Measurements from ENCODE around the gene SMPD3. TPM values are rescaled to one million over a fixed set of nuclear protein-coding genes. Genes with fewer than 3 reads are reported as not detected.
A peak's percentile ranks its signal among the peaks of the same experiment; 100 is the strongest.

SMPD3 gene
- total RNA-seq, 1 experiment from 2014 or later, result 1.4 TPM

DNA sequence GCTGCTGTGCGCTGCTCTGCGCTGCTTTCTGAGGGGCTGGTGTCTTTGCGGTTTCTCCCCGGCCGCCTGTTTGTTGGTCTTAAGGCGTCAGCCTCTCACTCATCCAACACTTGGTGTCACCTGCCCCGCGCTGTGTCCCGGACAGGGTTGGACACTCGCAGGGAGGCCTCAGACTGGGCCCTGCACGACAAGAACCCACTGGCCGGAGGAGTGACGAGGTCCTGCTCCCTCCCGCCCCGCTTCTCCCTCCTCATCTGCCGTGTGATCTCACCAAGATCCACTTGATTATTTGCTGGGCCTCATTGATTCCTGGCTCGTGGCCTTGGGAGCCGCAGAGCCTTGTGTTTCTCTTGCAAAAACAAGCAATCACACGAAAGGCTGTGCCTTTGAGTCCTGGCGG lies 80.9 kb downstream of the SMPD3 start:
- ATAC-seq (no peak; the same call in 1 of the 2 replicates), DNase-seq (ENCODE audit: low spot score) (no peak)
- Mint-ChIP-seq H3K9me3 (no peaks in the 10 kb centered on the region), H3K27ac (no peak overlapping the region), H3K4me3 (no peak overlapping the region), H3K4me1 (peaks cover 30% of the 10 kb centered on the region), H3K36me3 (no peaks in the 10 kb centered on the region), H3K27me3 (ENCODE audit: low read depth) (peaks cover 2% of the 10 kb centered on the region; the same call in 1 of the 2 replicates)
- CTCF ChIA-PET, result interaction anchor here (0.6 to 2.8 kb wide), 16 partner anchors 9 to 154 kb away, joined by 3 to 12 read pairs (median 4); partner anchors contain the start of genes PRMT7, SLC7A6OS and SMPD3
- TF ChIP-seq GRHL2 (CRISPR knock-in tag; IDR thresholded peaks at IDR 0.05; ENCODE audit: insufficient replicate concordance, severe bottlenecking) (no peak), GTF2I (CRISPR knock-in tag; conservative IDR thresholded peaks at IDR 0.05) (no peak), ZNF423 (CRISPR knock-in tag; IDR thresholded peaks at IDR 0.05) (no peak), RELA (CRISPR knock-in tag; IDR thresholded peaks at IDR 0.05; ENCODE audit: borderline replicate concordance) (no peak), ESRRA (CRISPR knock-in tag; IDR thresholded peaks at IDR 0.05; ENCODE audit: borderline replicate concordance) (no peak), MYBL2 (CRISPR knock-in tag; IDR thresholded peaks at IDR 0.05) (no peak), ZNF232 (CRISPR knock-in tag; IDR thresholded peaks at IDR 0.05) (no peak)
- TF ChIP-seq, protein P1, sequence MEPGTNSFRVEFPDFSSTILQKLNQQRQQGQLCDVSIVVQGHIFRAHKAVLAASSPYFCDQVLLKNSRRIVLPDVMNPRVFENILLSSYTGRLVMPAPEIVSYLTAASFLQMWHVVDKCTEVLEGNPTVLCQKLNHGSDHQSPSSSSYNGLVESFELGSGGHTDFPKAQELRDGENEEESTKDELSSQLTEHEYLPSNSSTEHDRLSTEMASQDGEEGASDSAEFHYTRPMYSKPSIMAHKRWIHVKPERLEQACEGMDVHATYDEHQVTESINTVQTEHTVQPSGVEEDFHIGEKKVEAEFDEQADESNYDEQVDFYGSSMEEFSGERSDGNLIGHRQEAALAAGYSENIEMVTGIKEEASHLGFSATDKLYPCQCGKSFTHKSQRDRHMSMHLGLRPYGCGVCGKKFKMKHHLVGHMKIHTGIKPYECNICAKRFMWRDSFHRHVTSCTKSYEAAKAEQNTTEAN (CRISPR knock-in tag; IDR thresholded peaks at IDR 0.05), result no peak
- TF ChIP-seq, protein P2, sequence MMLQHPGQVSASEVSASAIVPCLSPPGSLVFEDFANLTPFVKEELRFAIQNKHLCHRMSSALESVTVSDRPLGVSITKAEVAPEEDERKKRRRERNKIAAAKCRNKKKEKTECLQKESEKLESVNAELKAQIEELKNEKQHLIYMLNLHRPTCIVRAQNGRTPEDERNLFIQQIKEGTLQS (CRISPR knock-in tag; conservative IDR thresholded peaks at IDR 0.05), result no peak
- POLR2A ChIA-PET, result interaction anchor here (0.6 kb wide), 1 partner anchor 69 kb away, joined by 3 read pairs; no protein-coding TSS in a partner anchor

DNA sequence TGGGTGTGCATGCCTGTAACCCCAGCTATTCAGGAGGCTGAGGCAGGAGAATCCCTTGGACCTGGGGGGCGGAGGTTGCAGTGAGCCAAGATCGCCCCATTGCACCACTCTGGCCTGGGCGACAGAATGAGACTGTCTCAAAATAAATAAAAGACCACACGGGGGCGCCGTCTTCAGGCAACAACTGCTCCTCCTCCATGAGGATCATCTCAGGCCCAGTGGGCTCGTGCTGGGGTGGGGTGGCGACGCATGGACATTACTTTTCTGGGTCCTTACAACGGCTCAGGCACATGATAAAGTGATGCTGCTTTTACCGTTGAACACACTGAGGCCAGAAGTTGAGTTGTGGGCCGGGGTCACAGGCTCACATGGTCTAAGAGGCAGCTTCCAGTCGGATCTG lies 81.3 kb downstream of the SMPD3 start:
- ChIA-PET CTCF (interaction anchor here (0.6 to 2.8 kb wide), 19 partner anchors 9 to 689 kb away, joined by 3 to 12 read pairs (median 4); partner anchors contain the start of genes PRMT7, SLC7A6OS and SMPD3), POLR2A (interaction anchor here (0.6 kb wide), 1 partner anchor 69 kb away, joined by 3 read pairs; no protein-coding TSS in a partner anchor)
- H3K4me1 Mint-ChIP-seq, result peaks cover 30% of the 10 kb centered on the region
- peaks cover 2% of the 10 kb centered on the region; the same call in 1 of the 2 replicates for H3K27me3 Mint-ChIP-seq (ENCODE audit: low read depth)
- peak; percentile 69 for ATAC-seq
- DNase-seq (ENCODE audit: low spot score), result peak; percentile 75
- 0 out of 2 replicates have a peak overlapping the region, but pooled peaks have one; percentile 76 for H3K27ac Mint-ChIP-seq
- no peak overlapping the region for H3K4me3 Mint-ChIP-seq
- H3K36me3 Mint-ChIP-seq, result no peaks in the 10 kb centered on the region
- TF ChIP-seq, protein P3, sequence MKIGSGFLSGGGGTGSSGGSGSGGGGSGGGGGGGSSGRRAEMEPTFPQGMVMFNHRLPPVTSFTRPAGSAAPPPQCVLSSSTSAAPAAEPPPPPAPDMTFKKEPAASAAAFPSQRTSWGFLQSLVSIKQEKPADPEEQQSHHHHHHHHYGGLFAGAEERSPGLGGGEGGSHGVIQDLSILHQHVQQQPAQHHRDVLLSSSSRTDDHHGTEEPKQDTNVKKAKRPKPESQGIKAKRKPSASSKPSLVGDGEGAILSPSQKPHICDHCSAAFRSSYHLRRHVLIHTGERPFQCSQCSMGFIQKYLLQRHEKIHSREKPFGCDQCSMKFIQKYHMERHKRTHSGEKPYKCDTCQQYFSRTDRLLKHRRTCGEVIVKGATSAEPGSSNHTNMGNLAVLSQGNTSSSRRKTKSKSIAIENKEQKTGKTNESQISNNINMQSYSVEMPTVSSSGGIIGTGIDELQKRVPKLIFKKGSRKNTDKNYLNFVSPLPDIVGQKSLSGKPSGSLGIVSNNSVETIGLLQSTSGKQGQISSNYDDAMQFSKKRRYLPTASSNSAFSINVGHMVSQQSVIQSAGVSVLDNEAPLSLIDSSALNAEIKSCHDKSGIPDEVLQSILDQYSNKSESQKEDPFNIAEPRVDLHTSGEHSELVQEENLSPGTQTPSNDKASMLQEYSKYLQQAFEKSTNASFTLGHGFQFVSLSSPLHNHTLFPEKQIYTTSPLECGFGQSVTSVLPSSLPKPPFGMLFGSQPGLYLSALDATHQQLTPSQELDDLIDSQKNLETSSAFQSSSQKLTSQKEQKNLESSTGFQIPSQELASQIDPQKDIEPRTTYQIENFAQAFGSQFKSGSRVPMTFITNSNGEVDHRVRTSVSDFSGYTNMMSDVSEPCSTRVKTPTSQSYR (CRISPR knock-in tag; IDR thresholded peaks at IDR 0.05), result no peak
- TF ChIP-seq NFATC4 (CRISPR knock-in tag; IDR thresholded peaks at IDR 0.05) (no peak), NFE2L1 (CRISPR knock-in tag; IDR thresholded peaks at IDR 0.05) (no peak), TCF7 (CRISPR knock-in tag; IDR thresholded peaks at IDR 0.05; ENCODE audit: low read depth) (no peak), ZNF671 (CRISPR knock-in tag; IDR thresholded peaks at IDR 0.05) (no peak), SP1 (CRISPR knock-in tag; conservative IDR thresholded peaks at IDR 0.05) (no peak), ETV6 (CRISPR knock-in tag; IDR thresholded peaks at IDR 0.05) (no peak), MXD4 (CRISPR knock-in tag; IDR thresholded peaks at IDR 0.05; ENCODE audit: borderline replicate concordance) (no peak), CREB1 (CRISPR knock-in tag; IDR thresholded peaks at IDR 0.05) (no peak), SMAD3 (CRISPR knock-in tag; IDR thresholded peaks at IDR 0.05; ENCODE audit: borderline replicate concordance) (no peak), ZNF317 (CRISPR knock-in tag; IDR thresholded peaks at IDR 0.05; ENCODE audit: borderline replicate concordance, low read depth) (no peak)
- TF ChIP-seq, protein P4, sequence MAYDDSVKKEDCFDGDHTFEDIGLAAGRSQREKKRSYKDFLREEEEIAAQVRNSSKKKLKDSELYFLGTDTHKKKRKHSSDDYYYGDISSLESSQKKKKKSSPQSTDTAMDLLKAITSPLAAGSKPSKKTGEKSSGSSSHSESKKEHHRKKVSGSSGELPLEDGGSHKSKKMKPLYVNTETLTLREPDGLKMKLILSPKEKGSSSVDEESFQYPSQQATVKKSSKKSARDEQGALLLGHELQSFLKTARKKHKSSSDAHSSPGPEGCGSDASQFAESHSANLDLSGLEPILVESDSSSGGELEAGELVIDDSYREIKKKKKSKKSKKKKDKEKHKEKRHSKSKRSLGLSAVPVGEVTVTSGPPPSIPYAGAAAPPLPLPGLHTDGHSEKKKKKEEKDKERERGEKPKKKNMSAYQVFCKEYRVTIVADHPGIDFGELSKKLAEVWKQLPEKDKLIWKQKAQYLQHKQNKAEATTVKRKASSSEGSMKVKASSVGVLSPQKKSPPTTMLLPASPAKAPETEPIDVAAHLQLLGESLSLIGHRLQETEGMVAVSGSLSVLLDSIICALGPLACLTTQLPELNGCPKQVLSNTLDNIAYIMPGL (CRISPR knock-in tag; IDR thresholded peaks at IDR 0.05), result 0 out of 2 replicates have a peak, but pooled peaks have one; percentile 42
- TF ChIP-seq, protein P5, sequence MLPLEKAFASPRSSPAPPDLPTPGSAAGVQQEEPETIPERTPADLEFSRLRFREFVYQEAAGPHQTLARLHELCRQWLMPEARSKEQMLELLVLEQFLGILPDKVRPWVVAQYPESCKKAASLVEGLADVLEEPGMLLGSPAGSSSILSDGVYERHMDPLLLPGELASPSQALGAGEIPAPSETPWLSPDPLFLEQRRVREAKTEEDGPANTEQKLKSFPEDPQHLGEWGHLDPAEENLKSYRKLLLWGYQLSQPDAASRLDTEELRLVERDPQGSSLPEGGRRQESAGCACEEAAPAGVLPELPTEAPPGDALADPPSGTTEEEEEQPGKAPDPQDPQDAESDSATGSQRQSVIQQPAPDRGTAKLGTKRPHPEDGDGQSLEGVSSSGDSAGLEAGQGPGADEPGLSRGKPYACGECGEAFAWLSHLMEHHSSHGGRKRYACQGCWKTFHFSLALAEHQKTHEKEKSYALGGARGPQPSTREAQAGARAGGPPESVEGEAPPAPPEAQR (CRISPR knock-in tag; IDR thresholded peaks at IDR 0.05), result no peak
- TF ChIP-seq, protein P6, sequence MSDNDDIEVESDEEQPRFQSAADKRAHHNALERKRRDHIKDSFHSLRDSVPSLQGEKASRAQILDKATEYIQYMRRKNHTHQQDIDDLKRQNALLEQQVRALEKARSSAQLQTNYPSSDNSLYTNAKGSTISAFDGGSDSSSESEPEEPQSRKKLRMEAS (CRISPR knock-in tag; IDR thresholded peaks at IDR 0.05), result 0 out of 2 replicates have a peak, but pooled peaks have one; percentile 26
- TF ChIP-seq, protein P7, sequence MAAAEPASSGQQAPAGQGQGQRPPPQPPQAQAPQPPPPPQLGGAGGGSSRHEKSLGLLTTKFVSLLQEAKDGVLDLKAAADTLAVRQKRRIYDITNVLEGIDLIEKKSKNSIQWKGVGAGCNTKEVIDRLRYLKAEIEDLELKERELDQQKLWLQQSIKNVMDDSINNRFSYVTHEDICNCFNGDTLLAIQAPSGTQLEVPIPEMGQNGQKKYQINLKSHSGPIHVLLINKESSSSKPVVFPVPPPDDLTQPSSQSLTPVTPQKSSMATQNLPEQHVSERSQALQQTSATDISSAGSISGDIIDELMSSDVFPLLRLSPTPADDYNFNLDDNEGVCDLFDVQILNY (CRISPR knock-in tag; IDR thresholded peaks at IDR 0.05), result no peak
- TF ChIP-seq, protein P8, sequence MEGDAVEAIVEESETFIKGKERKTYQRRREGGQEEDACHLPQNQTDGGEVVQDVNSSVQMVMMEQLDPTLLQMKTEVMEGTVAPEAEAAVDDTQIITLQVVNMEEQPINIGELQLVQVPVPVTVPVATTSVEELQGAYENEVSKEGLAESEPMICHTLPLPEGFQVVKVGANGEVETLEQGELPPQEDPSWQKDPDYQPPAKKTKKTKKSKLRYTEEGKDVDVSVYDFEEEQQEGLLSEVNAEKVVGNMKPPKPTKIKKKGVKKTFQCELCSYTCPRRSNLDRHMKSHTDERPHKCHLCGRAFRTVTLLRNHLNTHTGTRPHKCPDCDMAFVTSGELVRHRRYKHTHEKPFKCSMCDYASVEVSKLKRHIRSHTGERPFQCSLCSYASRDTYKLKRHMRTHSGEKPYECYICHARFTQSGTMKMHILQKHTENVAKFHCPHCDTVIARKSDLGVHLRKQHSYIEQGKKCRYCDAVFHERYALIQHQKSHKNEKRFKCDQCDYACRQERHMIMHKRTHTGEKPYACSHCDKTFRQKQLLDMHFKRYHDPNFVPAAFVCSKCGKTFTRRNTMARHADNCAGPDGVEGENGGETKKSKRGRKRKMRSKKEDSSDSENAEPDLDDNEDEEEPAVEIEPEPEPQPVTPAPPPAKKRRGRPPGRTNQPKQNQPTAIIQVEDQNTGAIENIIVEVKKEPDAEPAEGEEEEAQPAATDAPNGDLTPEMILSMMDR (IDR thresholded peaks at IDR 0.05), result peak; percentile 32; the same call in 1 of the 2 replicates
- H3K9me3 Mint-ChIP-seq, result no peaks in the 10 kb centered on the region

Data from WTC11 (cell line).